SJSA1 (cell line): Measurements from ENCODE around the gene RCAN2. TPM values are rescaled to one million over a fixed set of nuclear protein-coding genes. Genes with fewer than 3 reads are reported as not detected.
A peak's percentile ranks its signal among the peaks of the same experiment; 100 is the strongest.

Experiments
- DNase-seq, 2 experiments: peaks; one replicate each; pipeline ENCODE4 v3.0.0-alpha.2; 2015 to 2020; ENCODE audit warnings: low spot score in 2 of 2, low read depth in 1 of 2
- H3K27ac ChIP-seq: fragments of 250-450 bp; sonication (Bioruptor Pico); 2 replicates; pipeline ENCODE4 v1.5.1; 2020; ENCODE audit warnings: mild to moderate bottlenecking, moderate library complexity
- H3K27me3 ChIP-seq: fragments of 250-450 bp; sonication (Bioruptor Pico); replicated peaks from 2 replicates; pipeline ENCODE4 v1.5.1; 2020; ENCODE audit warnings: mild to moderate bottlenecking, moderate library complexity
- H3K36me3 ChIP-seq: fragments of 250-450 bp; sonication (Bioruptor Pico); 2 replicates; pipeline ENCODE4 v1.5.1; 2020; ENCODE audit warnings: mild to moderate bottlenecking
- H3K4me1 ChIP-seq: fragments of 250-450 bp; sonication (Bioruptor Pico); replicated peaks from 2 replicates; pipeline ENCODE4 v1.6.1; 2021; ENCODE audit warnings: mild to moderate bottlenecking
- H3K4me3 ChIP-seq: fragments of 250-450 bp; sonication (Bioruptor Pico); 2 replicates; pipeline ENCODE4 v1.5.1; 2020; ENCODE audit warnings: mild to moderate bottlenecking
- H3K9me3 ChIP-seq: fragments of 250-450 bp; sonication (Bioruptor Pico); replicated peaks from 2 replicates; pipeline ENCODE4 v1.5.1; 2020; ENCODE audit warnings: mild to moderate bottlenecking
- total RNA-seq: library from RNA; depleted of rRNA; stranded (reverse); fragments of >200 nt; shearing (Covaris generic); gene quantifications from 2 replicates; pipeline ENCODE4 v1.2.3, GENCODE V29; 2014

The RCAN2 gene
- total RNA-seq, 1 experiment from 2014 or later = 20.8 TPM

- H3K27ac ChIP-seq = no peak overlapping the region
- H3K4me3 ChIP-seq = no peak overlapping the region
- no peak for DNase-seq
- no peaks in the 10 kb centered on the region for H3K9me3 ChIP-seq
- no peaks in the 10 kb centered on the region for H3K36me3 ChIP-seq
- peaks cover 12% of the 10 kb centered on the region; the same call in 1 of the 2 replicates for H3K4me1 ChIP-seq
- no peaks in the 10 kb centered on the region for H3K27me3 ChIP-seq
Measured at GRCh38 chr6:46507426-46507825, 16.2 kb upstream of the RCAN2 start.

GRCh38 chr6:46505693-46506512 is 14.7 kb upstream of the RCAN2 start:
- Histone ChIP-seq H3K27ac (no peak overlapping the region), H3K9me3 (no peaks in the 10 kb centered on the region), H3K4me1 (peaks cover 11% of the 10 kb centered on the region; the same call in 1 of the 2 replicates), H3K27me3 (no peaks in the 10 kb centered on the region), H3K4me3 (no peak overlapping the region), H3K36me3 (no peaks in the 10 kb centered on the region)
- DNase-seq = no peak

- Histone ChIP-seq H3K4me1 (no peaks in the 10 kb centered on the region), H3K36me3 (no peaks in the 10 kb centered on the region), H3K27me3 (no peaks in the 10 kb centered on the region), H3K27ac (no peak overlapping the region), H3K4me3 (no peak overlapping the region), H3K9me3 (no peaks in the 10 kb centered on the region)
- DNase-seq = no peak
Measured at GRCh38 chr6:46504242-46504641, 13.0 kb upstream of the RCAN2 start.

- H3K27ac ChIP-seq = no peak overlapping the region
Measured at GRCh38 chr6:46502486-46503119, 11.4 kb upstream of the RCAN2 start.

GRCh38 chr6:46501136-46502089 is 10.2 kb upstream of the RCAN2 start:
- Histone ChIP-seq H3K9me3 (no peaks in the 10 kb centered on the region), H3K27me3 (no peaks in the 10 kb centered on the region), H3K4me3 (no peak overlapping the region), H3K4me1 (no peaks in the 10 kb centered on the region), H3K27ac (no peak overlapping the region), H3K36me3 (no peaks in the 10 kb centered on the region)
- no peak for DNase-seq

More at GRCh38 chr6:46502486-46503119, 11.4 kb upstream of the RCAN2 start:
- no peaks in the 10 kb centered on the region for H3K27me3 ChIP-seq
- no peaks in the 10 kb centered on the region for H3K9me3 ChIP-seq
- no peak for DNase-seq
- H3K36me3 ChIP-seq = no peaks in the 10 kb centered on the region
- H3K4me1 ChIP-seq = no peaks in the 10 kb centered on the region
- H3K4me3 ChIP-seq = no peak overlapping the region

GRCh38 chr6:46500382-46500781 is 9.1 kb upstream of the RCAN2 start:
- no peak overlapping the region for H3K27ac ChIP-seq
- H3K9me3 ChIP-seq = no peaks in the 10 kb centered on the region
- no peaks in the 10 kb centered on the region for H3K27me3 ChIP-seq
- no peak for DNase-seq
- H3K36me3 ChIP-seq = no peaks in the 10 kb centered on the region
- no peaks in the 10 kb centered on the region for H3K4me1 ChIP-seq
- no peak overlapping the region for H3K4me3 ChIP-seq

- peak; percentile 56 to 81 for DNase-seq
- H3K4me3 ChIP-seq = peak overlapping the region; percentile 90
- H3K4me1 ChIP-seq = peaks cover 7% of the 10 kb centered on the region
- peak overlapping the region; percentile 32 for H3K27ac ChIP-seq
- H3K9me3 ChIP-seq = no peaks in the 10 kb centered on the region
- no peaks in the 10 kb centered on the region for H3K27me3 ChIP-seq
- peaks cover 4% of the 10 kb centered on the region; the same call in 1 of the 2 replicates for H3K36me3 ChIP-seq
Measured at GRCh38 chr6:46491628-46492547, 639 bp upstream of the RCAN2 start.

- peaks cover 4% of the 10 kb centered on the region; the same call in 1 of the 2 replicates for H3K36me3 ChIP-seq
- no peaks in the 10 kb centered on the region for H3K27me3 ChIP-seq
- no peaks in the 10 kb centered on the region for H3K9me3 ChIP-seq
- peaks cover 7% of the 10 kb centered on the region for H3K4me1 ChIP-seq
- H3K4me3 ChIP-seq = peak overlapping the region; percentile 90
- H3K27ac ChIP-seq = peak overlapping the region; percentile 32; the same call in 1 of the 2 replicates
- peak; percentile 31 to 46 for DNase-seq
Measured at GRCh38 chr6:46490425-46491200, 636 bp downstream of the RCAN2 start.

GRCh38 chr6:46486181-46486580 is 5.1 kb downstream of the RCAN2 start:
- no peaks in the 10 kb centered on the region for H3K9me3 ChIP-seq
- H3K4me3 ChIP-seq = no peak overlapping the region
- H3K4me1 ChIP-seq = no peaks in the 10 kb centered on the region
- no peaks in the 10 kb centered on the region for H3K27me3 ChIP-seq
- H3K36me3 ChIP-seq = peaks cover 2% of the 10 kb centered on the region; the same call in 1 of the 2 replicates
- no peak for DNase-seq
- H3K27ac ChIP-seq = no peak overlapping the region

GRCh38 chr6:46484081-46484820 is 7.0 kb downstream of the RCAN2 start:
- Histone ChIP-seq H3K4me1 (no peaks in the 10 kb centered on the region), H3K4me3 (no peak overlapping the region), H3K9me3 (no peaks in the 10 kb centered on the region), H3K27ac (no peak overlapping the region), H3K27me3 (no peaks in the 10 kb centered on the region), H3K36me3 (no peaks in the 10 kb centered on the region)
- DNase-seq = no peak

GRCh38 chr6:46476301-46476700 is 14.9 kb downstream of the RCAN2 start:
- Histone ChIP-seq H3K27ac (no peak overlapping the region), H3K4me1 (peaks cover 17% of the 10 kb centered on the region), H3K4me3 (no peak overlapping the region), H3K27me3 (no peaks in the 10 kb centered on the region), H3K9me3 (no peaks in the 10 kb centered on the region), H3K36me3 (no peaks in the 10 kb centered on the region)
- no peak for DNase-seq
